Neural progenitor cell (in vitro differentiated cells): ENCODE data around the gene HYAL4.

Experiments
- CTCF ChIP-seq: fragments of 200-600 bp; sonication (generic); IDR thresholded peaks from 2 replicates; pipeline ENCODE4 v1.5.1; 2017; ENCODE audit warnings: antibody characterized with exemption, mild to moderate bottlenecking
- EZH2 ChIP-seq: fragments of 200-600 bp; sonication (generic); IDR thresholded peaks from 2 replicates; pipeline ENCODE4 v1.6.1; 2017; ENCODE audit warnings: antibody characterized with exemption, mild to moderate bottlenecking, moderate library complexity
- EZH2phosphoT487 ChIP-seq: fragments of 200-600 bp; sonication (generic); IDR thresholded peaks from 2 replicates; pipeline ENCODE4 v1.6.1; 2017; ENCODE audit warnings: antibody characterized with exemption

- no peak for TF ChIP-seq EZH2phosphoT487
- no peak for TF ChIP-seq EZH2
- no peak for TF ChIP-seq CTCF
These were observed 80.0 kb downstream of the HYAL4 start, which contains the start of gene SPAM1 for GRCh38 chr7:123924941-123925340.
